ENCODE measurements around the gene HDAC4.
"Not testable (repeated sequence)": the region's sequence is repeated elsewhere in the genome, so short reads cannot be mapped to it uniquely, and the experiment has no call there.

The HDAC4 gene

GRCh38 chr2:239178954-239179353 lies 221.9 kb downstream of the HDAC4 start:
- DNase-seq: no peak

GRCh38 chr2:239178484-239178883 lies 222.3 kb downstream of the HDAC4 start:
- no peak for DNase-seq

DNA sequence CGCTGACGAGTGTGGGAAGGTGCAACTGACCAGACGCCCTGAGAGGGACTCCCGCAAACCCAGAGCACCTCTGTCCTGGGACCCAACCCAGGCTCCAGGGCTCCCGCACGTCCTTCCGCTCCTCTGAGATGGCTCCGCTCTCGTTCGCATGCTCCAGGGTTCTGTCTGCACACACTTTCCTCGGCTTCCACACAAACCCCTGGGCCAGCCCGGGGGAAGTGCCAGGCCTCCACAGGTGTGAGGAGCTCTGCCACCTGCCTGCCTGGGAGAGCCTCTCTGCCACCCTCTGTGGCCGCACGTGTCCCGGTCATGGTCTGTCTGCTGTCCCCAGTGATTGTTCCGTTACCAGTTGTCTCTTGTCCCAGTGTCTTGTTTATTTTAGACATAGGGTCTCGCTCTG lies 222.9 kb downstream of the HDAC4 start:
- DNase-seq: no peak

DNA sequence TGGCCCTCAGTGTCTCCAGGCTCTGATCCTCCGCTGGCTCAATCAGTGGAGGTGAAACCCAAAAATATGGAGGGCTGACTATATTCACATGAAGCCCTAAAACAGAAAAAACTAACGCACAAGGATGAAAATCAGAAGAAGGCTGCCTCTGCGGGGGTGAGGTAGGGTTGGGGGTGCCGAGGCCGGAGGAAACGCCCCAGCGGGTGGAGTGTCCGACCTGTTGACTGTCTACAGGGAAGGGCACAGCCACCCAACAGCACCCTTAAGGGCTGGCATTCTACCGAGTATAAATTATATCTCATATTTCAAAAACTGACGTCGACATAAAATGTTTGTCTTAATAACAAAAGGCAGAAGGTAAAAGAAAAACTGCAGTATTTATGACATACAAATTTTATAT lies 223.5 kb downstream of the HDAC4 start:
- DNase-seq: no peak

DNA sequence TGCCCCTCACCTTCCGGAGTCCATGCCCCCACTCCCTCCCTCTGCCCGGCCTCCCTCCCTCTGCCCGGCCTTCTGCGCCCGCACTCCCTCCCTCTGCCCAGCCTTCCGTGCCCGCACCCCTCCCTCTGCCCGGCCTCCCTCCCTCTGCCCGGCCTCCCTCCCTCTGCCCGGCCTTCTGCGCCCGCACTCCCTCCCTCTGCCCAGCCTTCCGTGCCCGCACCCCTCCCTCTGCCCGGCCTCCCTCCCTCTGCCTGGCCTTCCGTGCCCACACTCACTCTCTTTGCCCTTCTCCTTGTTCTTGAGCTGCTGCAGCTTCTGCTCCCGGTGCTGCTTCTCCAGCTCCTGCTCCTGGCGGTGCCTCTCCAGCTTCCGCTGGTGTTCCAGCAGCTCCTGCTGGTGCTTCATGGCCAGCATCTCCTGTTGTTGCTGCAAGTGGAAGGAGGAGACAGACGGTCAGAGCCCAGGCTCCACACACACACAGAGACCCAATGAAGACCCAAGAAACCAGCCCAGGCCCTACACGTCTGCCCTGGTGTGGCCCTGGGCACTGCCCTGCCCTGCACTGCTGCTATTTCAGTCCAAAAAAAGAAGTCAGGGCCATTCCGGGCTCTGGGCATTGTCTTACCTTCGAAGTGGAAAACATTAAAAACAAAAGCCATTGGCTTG lies 224.5 kb downstream of the HDAC4 start:
- DNase-seq: not testable (repeated sequence)

- DNase-seq: no peak
Measured at GRCh38 chr2:239175181-239175580, 225.6 kb downstream of the HDAC4 start.

GRCh38 chr2:239173301-239173700 lies 227.5 kb downstream of the HDAC4 start:
- DNase-seq: no peak

DNA sequence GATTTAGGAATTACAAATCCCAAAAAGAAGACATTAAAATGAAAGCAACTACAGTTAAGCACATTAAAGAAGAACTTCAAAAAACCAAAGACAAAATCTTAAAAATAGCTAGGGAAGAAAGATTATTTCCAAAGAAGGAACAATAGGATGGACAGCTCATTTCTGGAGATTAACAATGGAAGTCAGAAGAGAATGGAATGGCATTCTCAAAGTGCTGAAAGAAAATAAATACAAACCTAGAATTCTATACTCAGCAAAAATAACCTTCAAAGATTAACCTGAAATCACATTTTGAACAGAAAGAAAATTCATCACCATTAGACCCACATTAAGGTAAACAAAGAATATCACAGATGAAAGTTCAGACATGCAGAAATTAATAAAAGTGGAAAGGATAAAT lies 229.2 kb downstream of the HDAC4 start:
- no peak for DNase-seq

DNA sequence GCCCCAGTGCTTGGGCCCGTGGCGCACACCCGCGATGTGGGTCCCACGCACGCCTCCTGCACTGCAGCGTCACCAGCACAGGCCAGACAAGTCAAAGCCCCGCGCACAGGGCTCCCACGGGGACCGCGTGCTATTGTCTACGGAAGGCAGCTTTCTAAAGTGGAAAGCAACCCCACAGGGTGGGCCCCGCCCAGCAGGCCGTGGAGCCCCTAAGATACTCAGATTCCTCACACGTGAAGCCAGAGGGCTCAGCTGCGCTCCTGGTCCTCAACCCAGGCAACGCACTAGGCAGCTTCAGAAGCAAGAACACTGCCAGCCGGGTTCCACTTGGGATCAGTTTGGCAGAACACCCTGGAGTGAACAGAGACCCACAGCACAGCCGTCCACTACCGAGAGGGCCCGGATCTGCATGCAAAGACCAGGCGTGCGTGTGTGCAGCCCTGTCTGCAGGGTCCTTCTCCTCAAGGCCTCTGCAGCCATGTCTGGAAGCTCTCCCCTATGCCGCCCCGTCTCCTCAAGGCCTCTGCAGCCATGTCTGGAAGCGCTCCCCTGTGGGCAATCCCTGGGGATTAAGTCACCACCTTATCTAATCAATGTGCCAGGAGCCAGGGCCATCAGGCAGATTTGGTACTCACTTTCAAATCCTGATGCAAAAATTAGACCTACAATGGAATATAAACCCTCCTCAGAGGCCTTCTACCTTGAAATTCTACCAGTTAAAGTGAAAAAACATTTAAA lies 231.3 kb downstream of the HDAC4 start:
- DNase-seq: no peak

GRCh38 chr2:239168575-239168974 lies 232.2 kb downstream of the HDAC4 start:
- no peak for DNase-seq

DNA sequence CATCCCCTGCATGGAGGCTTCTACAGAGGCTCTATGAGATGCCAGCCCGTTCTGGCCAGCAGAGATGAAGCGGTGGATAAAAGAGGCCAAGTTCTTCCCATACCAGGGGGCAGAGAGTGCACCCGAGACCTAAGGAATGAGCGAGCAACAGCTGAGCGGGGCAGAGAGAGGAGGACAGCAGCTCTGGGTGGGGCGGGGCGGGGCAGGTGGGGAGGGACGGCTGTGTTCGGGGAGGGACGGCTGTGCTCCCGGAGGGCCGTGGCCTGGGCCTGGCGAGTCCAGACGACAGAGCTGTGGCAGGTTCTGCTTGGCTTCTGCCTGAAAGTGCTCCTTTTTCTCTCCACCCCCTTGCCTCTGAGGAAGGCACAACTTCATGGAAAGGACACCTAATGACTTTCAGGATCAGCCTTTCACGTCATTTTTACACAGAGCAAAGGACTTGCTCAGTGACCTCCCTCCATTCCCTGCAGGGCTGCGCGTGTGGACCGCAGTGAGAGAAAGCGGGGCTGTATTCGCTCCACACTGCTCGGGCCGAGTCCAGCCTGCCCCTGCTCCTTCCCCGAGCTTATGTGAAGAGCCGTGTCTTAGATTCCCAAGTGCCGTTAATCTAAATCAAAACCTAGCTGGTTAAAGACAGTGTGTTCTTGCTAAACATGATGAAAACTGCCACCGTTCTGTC lies 232.9 kb downstream of the HDAC4 start:
- DNase-seq: no peak

GRCh38 chr2:239167011-239167673 lies 233.7 kb downstream of the HDAC4 start:
- DNase-seq: no peak

DNA sequence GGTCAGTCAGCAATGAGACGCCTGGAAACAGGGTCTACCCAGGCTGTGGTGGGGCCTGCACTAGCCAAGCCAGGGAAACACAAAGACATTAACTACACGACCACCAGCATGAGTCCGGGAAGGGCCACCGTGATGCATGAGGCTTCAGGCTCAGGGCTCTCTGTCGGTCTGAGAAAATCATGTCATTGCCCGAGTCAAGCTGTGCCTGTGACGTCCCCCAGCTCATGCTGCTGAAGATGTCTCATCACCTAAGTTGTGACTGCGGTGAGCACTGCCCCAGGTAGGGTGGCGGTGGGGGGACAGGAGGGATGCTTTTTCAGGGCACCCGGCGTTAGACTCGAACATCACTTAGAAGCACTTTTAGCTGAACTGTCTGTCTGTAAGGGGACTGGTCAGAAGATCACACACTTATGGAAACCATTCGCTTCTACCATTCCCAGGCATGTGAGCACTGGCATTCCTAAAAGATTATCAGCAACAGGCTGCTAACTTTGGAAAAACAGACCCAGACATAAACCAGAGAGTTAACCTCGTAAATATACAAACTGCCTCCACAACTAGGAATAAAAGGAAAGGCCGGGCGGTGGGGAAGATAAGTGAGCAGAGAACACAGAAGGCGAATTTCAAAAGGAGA lies 234.5 kb downstream of the HDAC4 start:
- no peak for DNase-seq

- no peak for DNase-seq
Measured at GRCh38 chr2:239165206-239165831, 235.5 kb downstream of the HDAC4 start.

DNA sequence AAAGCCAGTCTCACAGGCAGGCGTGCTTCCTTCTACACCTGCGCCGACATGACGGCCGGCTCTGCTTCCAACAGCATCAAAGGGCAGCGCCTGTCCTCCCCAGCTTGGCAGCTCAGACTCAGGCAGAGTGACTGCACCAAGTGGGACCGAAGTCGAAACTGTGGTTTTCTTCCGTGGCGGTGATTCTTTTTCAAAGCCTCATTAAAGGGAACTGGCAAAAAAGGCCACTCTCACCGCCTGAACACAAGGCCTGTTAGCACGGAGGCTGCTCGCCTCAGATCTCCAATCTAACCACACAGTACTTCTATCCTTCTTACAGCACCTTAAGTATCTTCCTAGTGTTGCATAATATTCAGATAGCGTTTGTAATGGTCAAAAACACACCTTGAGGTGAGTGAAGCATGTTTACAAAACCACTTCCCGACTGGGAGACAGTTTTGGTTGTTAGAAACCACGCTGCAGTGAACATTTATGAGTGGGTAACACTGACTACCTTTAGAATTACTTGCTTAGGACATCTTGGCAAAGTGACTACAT lies 236.4 kb downstream of the HDAC4 start:
- DNase-seq: no peak

DNA sequence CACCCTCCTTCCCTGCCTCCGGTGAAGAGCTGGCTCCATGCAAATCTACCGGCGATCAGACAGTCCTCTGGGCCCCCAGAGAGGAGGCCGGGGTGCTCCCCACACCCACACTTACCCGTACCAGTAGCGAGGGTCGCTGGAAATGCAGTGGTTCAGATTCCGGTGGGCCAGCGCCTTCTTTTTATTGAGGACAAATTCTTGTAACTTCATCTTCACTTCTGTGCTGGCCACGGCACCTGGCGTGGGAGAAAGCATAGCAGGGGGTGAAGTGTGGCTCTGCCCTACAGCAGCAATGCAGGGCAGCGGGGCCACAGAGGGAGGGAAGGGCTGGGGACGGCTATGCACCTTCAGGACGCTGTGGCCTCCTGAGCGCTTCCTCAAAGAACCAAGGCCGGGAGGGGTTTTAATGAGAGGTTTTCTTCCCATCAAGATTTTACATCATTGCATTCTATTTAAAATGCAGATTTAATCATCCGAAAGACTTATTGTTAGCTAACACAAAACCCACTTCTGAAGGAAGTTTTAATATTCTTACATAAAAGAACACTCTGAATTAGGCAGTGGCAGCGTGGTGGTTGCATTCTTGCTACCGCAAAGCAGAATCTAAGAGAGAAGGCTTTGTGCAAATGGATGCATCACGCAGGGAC lies 237.0 kb downstream of the HDAC4 start:
- DNase-seq: no peak

GRCh38 chr2:239162976-239163687 lies 237.7 kb downstream of the HDAC4 start:
- DNase-seq: no peak

- DNase-seq: no peak
Measured at GRCh38 chr2:239162141-239162821, 238.5 kb downstream of the HDAC4 start.

GRCh38 chr2:239161711-239162140 lies 239.1 kb downstream of the HDAC4 start:
- DNase-seq: no peak
